ENCODE data around the gene TOP3B. TPM values are rescaled to one million over a fixed set of nuclear protein-coding genes. Genes with fewer than 3 reads are reported as not detected.

Gene TOP3B
- total and polyA plus RNA-seq, 2 donors (not counting 1 experiment from before 2014, with no cell fraction given): 7.4 to 16.5 TPM

GRCh38 chr22:21963790-21964211 lies 18.8 kb downstream of the TOP3B start:
- H2AFZ ChIP-seq (ENCODE audit: low read length): no peak overlapping the region

GRCh38 chr22:21963286-21963685 lies 19.3 kb downstream of the TOP3B start:
- DNase-seq (ENCODE audit: low read depth in 2 of 2): no peak

More at GRCh38 chr22:21963790-21964211, 18.8 kb downstream of the TOP3B start:
- Histone ChIP-seq H3K27me3 (ENCODE audit: control insufficient read depth, insufficient read depth, low read length) (no peaks in the 10 kb centered on the region), H3K4me1 (ENCODE audit: control insufficient read depth, extremely low read depth, insufficient read depth, low read length) (no peaks in the 10 kb centered on the region), H4K20me1 (ENCODE audit: control insufficient read depth, extremely low read depth, insufficient read depth, low read length) (no peaks in the 10 kb centered on the region), H3K4me3 (replicated peaks in 1 of 4; ENCODE audit: control extremely low read depth in 1 of 4, insufficient read depth in 1 of 4, low read depth in 3 of 4, low read length in 4 of 4) (no peak overlapping the region), H3K9ac (ENCODE audit: insufficient read depth, low read length) (no peak overlapping the region), H3K27ac (ENCODE audit: insufficient read depth, low read length) (no peak overlapping the region), H3K9me3 (ENCODE audit: control insufficient read depth, insufficient read depth, low read depth, low read length) (no peaks in the 10 kb centered on the region), H3K4me2 (ENCODE audit: extremely low read depth, insufficient read depth, low read length) (no peak overlapping the region), H3K79me2 (ENCODE audit: control insufficient read depth, insufficient read depth, low read length) (no peaks in the 10 kb centered on the region), H3K36me3 (ENCODE audit: control insufficient read depth, insufficient read depth, low read length) (peaks cover 47% of the 10 kb centered on the region)
- DNase-seq (ENCODE audit: low read depth in 2 of 2): no peak
- TF ChIP-seq EZH2 (IDR thresholded peaks at IDR 0.05; ENCODE audit: low read length, missing control alignments): no peak
- TF ChIP-seq CTCF (conservative IDR thresholded peaks at IDR 0.05 in 1 of 2, IDR thresholded peaks at IDR 0.05 in 1 of 2; ENCODE audit: low read depth in 1 of 2, low read length in 2 of 2): no peak

GRCh38 chr22:21962655-21962949 lies 20.0 kb downstream of the TOP3B start:
- no peak overlapping the region for H2AFZ ChIP-seq (ENCODE audit: low read length)
- no peak overlapping the region for H3K4me3 ChIP-seq (replicated peaks in 1 of 4; ENCODE audit: control extremely low read depth in 1 of 4, insufficient read depth in 1 of 4, low read depth in 3 of 4, low read length in 4 of 4)
- H3K4me1 ChIP-seq (ENCODE audit: control insufficient read depth, extremely low read depth, insufficient read depth, low read length): no peaks in the 10 kb centered on the region
- no peaks in the 10 kb centered on the region for H3K9me3 ChIP-seq (ENCODE audit: control insufficient read depth, insufficient read depth, low read depth, low read length)
- H4K20me1 ChIP-seq (ENCODE audit: control insufficient read depth, extremely low read depth, insufficient read depth, low read length): no peaks in the 10 kb centered on the region
- no peaks in the 10 kb centered on the region for H3K27me3 ChIP-seq (ENCODE audit: control insufficient read depth, insufficient read depth, low read length)
- no peak for DNase-seq (ENCODE audit: low read depth in 2 of 2)
- no peak overlapping the region for H3K9ac ChIP-seq (ENCODE audit: insufficient read depth, low read length)
- H3K27ac ChIP-seq (ENCODE audit: insufficient read depth, low read length): no peak overlapping the region
- H3K36me3 ChIP-seq (ENCODE audit: control insufficient read depth, insufficient read depth, low read length): peaks cover 43% of the 10 kb centered on the region
- H3K4me2 ChIP-seq (ENCODE audit: extremely low read depth, insufficient read depth, low read length): no peak overlapping the region
- no peaks in the 10 kb centered on the region for H3K79me2 ChIP-seq (ENCODE audit: control insufficient read depth, insufficient read depth, low read length)
- TF ChIP-seq EZH2 (IDR thresholded peaks at IDR 0.05; ENCODE audit: low read length, missing control alignments) (no peak), CTCF (conservative IDR thresholded peaks at IDR 0.05 in 1 of 2, IDR thresholded peaks at IDR 0.05 in 1 of 2; ENCODE audit: low read depth in 1 of 2, low read length in 2 of 2) (no peak)

More at GRCh38 chr22:21963286-21963685, 19.3 kb downstream of the TOP3B start:
- no peaks in the 10 kb centered on the region for H3K27me3 ChIP-seq (ENCODE audit: control insufficient read depth, insufficient read depth, low read length)
- no peak overlapping the region for H2AFZ ChIP-seq (ENCODE audit: low read length)
- H3K36me3 ChIP-seq (ENCODE audit: control insufficient read depth, insufficient read depth, low read length): peaks cover 48% of the 10 kb centered on the region
- no peak overlapping the region for H3K27ac ChIP-seq (ENCODE audit: insufficient read depth, low read length)
- TF ChIP-seq CTCF (conservative IDR thresholded peaks at IDR 0.05 in 1 of 2, IDR thresholded peaks at IDR 0.05 in 1 of 2; ENCODE audit: low read depth in 1 of 2, low read length in 2 of 2): no peak
- no peak for TF ChIP-seq EZH2 (IDR thresholded peaks at IDR 0.05; ENCODE audit: low read length, missing control alignments)
- no peaks in the 10 kb centered on the region for H3K4me1 ChIP-seq (ENCODE audit: control insufficient read depth, extremely low read depth, insufficient read depth, low read length)
- no peaks in the 10 kb centered on the region for H3K9me3 ChIP-seq (ENCODE audit: control insufficient read depth, insufficient read depth, low read depth, low read length)
- no peak overlapping the region for H3K9ac ChIP-seq (ENCODE audit: insufficient read depth, low read length)
- no peak overlapping the region for H3K4me2 ChIP-seq (ENCODE audit: extremely low read depth, insufficient read depth, low read length)
- H4K20me1 ChIP-seq (ENCODE audit: control insufficient read depth, extremely low read depth, insufficient read depth, low read length): no peaks in the 10 kb centered on the region
- H3K79me2 ChIP-seq (ENCODE audit: control insufficient read depth, insufficient read depth, low read length): no peaks in the 10 kb centered on the region
- no peak overlapping the region for H3K4me3 ChIP-seq (replicated peaks in 1 of 4; ENCODE audit: control extremely low read depth in 1 of 4, insufficient read depth in 1 of 4, low read depth in 3 of 4, low read length in 4 of 4)

Data from fibroblast of lung (primary cell).